ENCODE measurements around the gene CHD5. TPM values are rescaled to one million over a fixed set of nuclear protein-coding genes. Genes with fewer than 3 reads are reported as not detected.
"Not testable (repeated sequence)": the region's sequence is repeated elsewhere in the genome, so short reads cannot be mapped to it uniquely, and the experiment has no call there.

CHD5 gene
- total and polyA plus RNA-seq, 4 donors, result 9.9 to 51.1 (median 34.4) TPM

GRCh38 chr1:6077919-6078318, 102.2 kb downstream of the CHD5 start:
- Histone ChIP-seq H3K4me3 (ENCODE audit: low read depth, low read length) (no peak overlapping the region), H3K27ac (ENCODE audit: low read depth, low read length) (no peak overlapping the region), H3K36me3 (ENCODE audit: control insufficient read depth, insufficient read depth, low read length) (peaks cover 22% of the 10 kb centered on the region), H3K27me3 (ENCODE audit: control insufficient read depth, insufficient read depth, low read length) (no peaks in the 10 kb centered on the region), H3K9me3 (ENCODE audit: control insufficient read depth, insufficient read depth, low read length) (no peaks in the 10 kb centered on the region), H3K4me1 (ENCODE audit: control insufficient read depth, insufficient read depth, low read length) (peaks cover 32% of the 10 kb centered on the region)
- no peak for DNase-seq (ENCODE audit: low read depth in 4 of 6, low spot score in 6 of 6)
- WGBS (ENCODE audit: insufficient coverage), result 95% methylated on average over 16 of the region's 16 CpGs

- peaks cover 20% of the 10 kb centered on the region for H3K36me3 ChIP-seq (ENCODE audit: control insufficient read depth, insufficient read depth, low read length)
- peaks cover 32% of the 10 kb centered on the region for H3K4me1 ChIP-seq (ENCODE audit: control insufficient read depth, insufficient read depth, low read length)
- H3K4me3 ChIP-seq (ENCODE audit: low read depth, low read length), result no peak overlapping the region
- no peak for DNase-seq (ENCODE audit: low read depth in 4 of 6, low spot score in 6 of 6)
- no peak overlapping the region for H3K27ac ChIP-seq (ENCODE audit: low read depth, low read length)
- no peaks in the 10 kb centered on the region for H3K27me3 ChIP-seq (ENCODE audit: control insufficient read depth, insufficient read depth, low read length)
- WGBS (ENCODE audit: insufficient coverage), result 72% methylated on average over 19 of the region's 19 CpGs
- no peaks in the 10 kb centered on the region for H3K9me3 ChIP-seq (ENCODE audit: control insufficient read depth, insufficient read depth, low read length)
These were observed 102.6 kb downstream of the CHD5 start for GRCh38 chr1:6077506-6077905.

GRCh38 chr1:6077061-6077460, 103.1 kb downstream of the CHD5 start:
- Histone ChIP-seq H3K4me1 (ENCODE audit: control insufficient read depth, insufficient read depth, low read length) (peaks cover 32% of the 10 kb centered on the region), H3K36me3 (ENCODE audit: control insufficient read depth, insufficient read depth, low read length) (peaks cover 21% of the 10 kb centered on the region)
- not testable (repeated sequence) for H3K4me3 ChIP-seq (ENCODE audit: low read depth, low read length); H3K9me3 ChIP-seq (ENCODE audit: control insufficient read depth, insufficient read depth, low read length); H3K27me3 ChIP-seq (ENCODE audit: control insufficient read depth, insufficient read depth, low read length); H3K27ac ChIP-seq (ENCODE audit: low read depth, low read length)
- peak in 1 of 6 donors; percentile 69 for DNase-seq (ENCODE audit: low read depth in 4 of 6, low spot score in 6 of 6)
- 92% methylated on average over 6 of the region's 8 CpGs for WGBS (ENCODE audit: insufficient coverage)

GRCh38 chr1:6075748-6076147, 104.4 kb downstream of the CHD5 start:
- H3K36me3 ChIP-seq (ENCODE audit: control insufficient read depth, insufficient read depth, low read length), result peaks cover 26% of the 10 kb centered on the region
- 95% methylated on average over 2 of the region's 3 CpGs for WGBS (ENCODE audit: insufficient coverage)
- H3K27me3 ChIP-seq (ENCODE audit: control insufficient read depth, insufficient read depth, low read length), result no peaks in the 10 kb centered on the region
- peaks cover 37% of the 10 kb centered on the region for H3K4me1 ChIP-seq (ENCODE audit: control insufficient read depth, insufficient read depth, low read length)
- no peak for DNase-seq (ENCODE audit: low read depth in 4 of 6, low spot score in 6 of 6)
- H3K27ac ChIP-seq (ENCODE audit: low read depth, low read length), result no peak overlapping the region
- H3K9me3 ChIP-seq (ENCODE audit: control insufficient read depth, insufficient read depth, low read length), result no peaks in the 10 kb centered on the region
- no peak overlapping the region for H3K4me3 ChIP-seq (ENCODE audit: low read depth, low read length)

GRCh38 chr1:6074192-6074901, 105.8 kb downstream of the CHD5 start:
- Histone ChIP-seq H3K9me3 (ENCODE audit: control insufficient read depth, insufficient read depth, low read length) (no peaks in the 10 kb centered on the region), H3K4me3 (ENCODE audit: low read depth, low read length) (no peak overlapping the region), H3K4me1 (ENCODE audit: control insufficient read depth, insufficient read depth, low read length) (peaks cover 34% of the 10 kb centered on the region), H3K27me3 (ENCODE audit: control insufficient read depth, insufficient read depth, low read length) (no peaks in the 10 kb centered on the region), H3K36me3 (ENCODE audit: control insufficient read depth, insufficient read depth, low read length) (peaks cover 26% of the 10 kb centered on the region), H3K27ac (ENCODE audit: low read depth, low read length) (no peak overlapping the region)
- DNase-seq (ENCODE audit: low read depth in 4 of 6, low spot score in 6 of 6), result no peak
- 90% methylated on average over 17 of the region's 21 CpGs for WGBS (ENCODE audit: insufficient coverage)

- H3K4me1 ChIP-seq (ENCODE audit: control insufficient read depth, insufficient read depth, low read length), result peaks cover 41% of the 10 kb centered on the region
- no peaks in the 10 kb centered on the region for H3K27me3 ChIP-seq (ENCODE audit: control insufficient read depth, insufficient read depth, low read length)
- H3K36me3 ChIP-seq (ENCODE audit: control insufficient read depth, insufficient read depth, low read length), result peaks cover 22% of the 10 kb centered on the region
- H3K27ac ChIP-seq (ENCODE audit: low read depth, low read length), result no peak overlapping the region
- H3K4me3 ChIP-seq (ENCODE audit: low read depth, low read length), result no peak overlapping the region
- DNase-seq (ENCODE audit: low read depth in 4 of 6, low spot score in 6 of 6), result no peak
- no peaks in the 10 kb centered on the region for H3K9me3 ChIP-seq (ENCODE audit: control insufficient read depth, insufficient read depth, low read length)
- WGBS (ENCODE audit: insufficient coverage), result 84% methylated on average over 7 of the region's 15 CpGs
These were observed 106.6 kb downstream of the CHD5 start for GRCh38 chr1:6073480-6074053.

- H3K4me3 ChIP-seq (ENCODE audit: low read depth, low read length), result no peak overlapping the region
- WGBS (ENCODE audit: insufficient coverage), result 83% methylated on average over 13 of the region's 17 CpGs
- no peak for DNase-seq (ENCODE audit: low read depth in 4 of 6, low spot score in 6 of 6)
- H3K36me3 ChIP-seq (ENCODE audit: control insufficient read depth, insufficient read depth, low read length), result peaks cover 21% of the 10 kb centered on the region
- H3K9me3 ChIP-seq (ENCODE audit: control insufficient read depth, insufficient read depth, low read length), result no peaks in the 10 kb centered on the region
- H3K27me3 ChIP-seq (ENCODE audit: control insufficient read depth, insufficient read depth, low read length), result no peaks in the 10 kb centered on the region
- no peak overlapping the region for H3K27ac ChIP-seq (ENCODE audit: low read depth, low read length)
- H3K4me1 ChIP-seq (ENCODE audit: control insufficient read depth, insufficient read depth, low read length), result peaks cover 44% of the 10 kb centered on the region
These were observed 107.2 kb downstream of the CHD5 start for GRCh38 chr1:6072774-6073479.

- Histone ChIP-seq H3K4me1 (ENCODE audit: control insufficient read depth, insufficient read depth, low read length) (peaks cover 44% of the 10 kb centered on the region), H3K27ac (ENCODE audit: low read depth, low read length) (no peak overlapping the region), H3K4me3 (ENCODE audit: low read depth, low read length) (no peak overlapping the region), H3K9me3 (ENCODE audit: control insufficient read depth, insufficient read depth, low read length) (no peaks in the 10 kb centered on the region), H3K36me3 (ENCODE audit: control insufficient read depth, insufficient read depth, low read length) (peaks cover 28% of the 10 kb centered on the region), H3K27me3 (ENCODE audit: control insufficient read depth, insufficient read depth, low read length) (no peaks in the 10 kb centered on the region)
- 86% methylated on average over 11 of the region's 13 CpGs for WGBS (ENCODE audit: insufficient coverage)
- no peak for DNase-seq (ENCODE audit: low read depth in 4 of 6, low spot score in 6 of 6)
These were observed 108.9 kb downstream of the CHD5 start for GRCh38 chr1:6071219-6071618.

GRCh38 chr1:6070450-6070974, 109.6 kb downstream of the CHD5 start:
- WGBS (ENCODE audit: insufficient coverage), result 85% methylated on average over 9 of the region's 9 CpGs
- peaks cover 46% of the 10 kb centered on the region for H3K4me1 ChIP-seq (ENCODE audit: control insufficient read depth, insufficient read depth, low read length)
- DNase-seq (ENCODE audit: low read depth in 4 of 6, low spot score in 6 of 6), result no peak
- peaks cover 35% of the 10 kb centered on the region for H3K36me3 ChIP-seq (ENCODE audit: control insufficient read depth, insufficient read depth, low read length)
- H3K27me3 ChIP-seq (ENCODE audit: control insufficient read depth, insufficient read depth, low read length), result no peaks in the 10 kb centered on the region
- no peak overlapping the region for H3K4me3 ChIP-seq (ENCODE audit: low read depth, low read length)
- no peak overlapping the region for H3K27ac ChIP-seq (ENCODE audit: low read depth, low read length)
- H3K9me3 ChIP-seq (ENCODE audit: control insufficient read depth, insufficient read depth, low read length), result no peaks in the 10 kb centered on the region

Measured in spinal cord (tissue), 10 donors.